ENCODE measurements around the gene FSTL1. TPM values are rescaled to one million over a fixed set of nuclear protein-coding genes. Genes with fewer than 3 reads are reported as not detected.

FSTL1 gene
- total and polyA plus RNA-seq, 2 donors (not counting 1 experiment from before 2014, with no cell fraction given) = 0.15 TPM; not detected in 1

DNA sequence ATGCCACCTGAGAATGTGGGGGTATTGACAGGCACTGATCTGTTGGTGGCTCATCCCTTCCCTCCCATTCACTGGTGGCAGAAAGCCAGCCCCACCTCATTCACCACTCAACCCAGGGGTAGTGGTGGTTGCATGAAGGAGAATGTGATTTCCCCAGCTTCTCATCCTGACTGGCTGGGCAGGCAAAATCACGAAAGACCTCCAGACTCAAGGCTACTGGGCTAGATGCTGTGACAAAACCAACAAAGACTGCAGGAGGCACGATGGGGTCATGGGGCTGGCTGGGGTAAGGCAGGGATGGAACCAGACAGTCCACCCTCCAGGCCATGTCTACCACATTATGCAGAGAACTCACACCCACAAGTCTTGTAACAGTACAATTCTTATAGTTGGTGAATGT is 33.9 kb downstream of the FSTL1 start:
- peak overlapping the region; percentile 2 for H3K27ac Mint-ChIP-seq
- peaks cover 21% of the 10 kb centered on the region for H3K4me1 Mint-ChIP-seq
- Histone ChIP-seq H2AFZ (ENCODE audit: insufficient read depth, low read depth, low read length, poor library complexity, severe bottlenecking) (peak overlapping the region; percentile 86), H3K36me3 (replicated peaks in 1 of 2; ENCODE audit: control extremely low read depth in 1 of 2, control insufficient read depth in 1 of 2, extremely low read depth in 1 of 2, insufficient read depth in 2 of 2, low read length in 1 of 2) (no peaks in the 10 kb centered on the region), H3K4me2 (replicated peaks; ENCODE audit: low read depth, low read length, poor library complexity, severe bottlenecking) (peak overlapping the region; percentile 77), H3K27me3 (replicated peaks in 1 of 4; ENCODE audit: control extremely low read depth in 1 of 4, control insufficient read depth in 3 of 4, insufficient read depth in 4 of 4, low read length in 3 of 4) (no peaks in the 10 kb centered on the region), H3K9me3 (ENCODE audit: control extremely low read depth in 1 of 3, control insufficient read depth in 2 of 3, insufficient read depth in 1 of 3, low read length in 2 of 3) (no peaks in the 10 kb centered on the region), H3K79me2 (ENCODE audit: control insufficient read depth, insufficient read depth, low read length) (no peaks in the 10 kb centered on the region), H3K27ac (ENCODE audit: low read length in 2 of 2) (no peak overlapping the region), H3K4me1 (ENCODE audit: control insufficient read depth in 2 of 2, insufficient read depth in 2 of 2, low read length in 2 of 2) (peaks cover 7 to 14% of the 10 kb centered on the region in 2 donors), H4K20me1 (ENCODE audit: control insufficient read depth, insufficient read depth, low read length, poor library complexity, severe bottlenecking) (no peaks in the 10 kb centered on the region), H3K4me3 (ENCODE audit: control extremely low read depth in 1 of 5, extremely low read depth in 1 of 5, insufficient read depth in 1 of 5, low read depth in 2 of 5, low read length in 4 of 5) (peak overlapping the region in 3 of 5 experiments; percentile 53 to 76 (median 64)), H3K9ac (ENCODE audit: low read length) (peak overlapping the region; percentile 68)
- peak overlapping the region; percentile 82 for H3K4me3 Mint-ChIP-seq
- WGBS (ENCODE audit: insufficient coverage) = no CpG with 5 or more reads among the region's 2 CpGs
- ATAC-seq (ENCODE audit: low read depth) = no peak
- ChIA-PET CTCF (interaction anchor here (0.8 to 5.1 kb wide), 32 partner anchors 9 to 1534 kb away, joined by 3 to 116 read pairs (median 5); partner anchors contain the start of genes B4GALT4, GSK3B, LRRC58 and NDUFB4), POLR2A (no interaction called here)
- H3K27me3 Mint-ChIP-seq = no peaks in the 10 kb centered on the region
- no peaks in the 10 kb centered on the region for H3K9me3 Mint-ChIP-seq (ENCODE audit: insufficient read depth)
- intact Hi-C loops (cut with micrococcal nuclease) = loop anchor here (1.0 to 10.0 kb wide), 7 partner anchors 68 to 1535 kb away; partner anchors contain the start of genes GSK3B, LRRC58 and NDUFB4
- no peak for DNase-seq
- no peak for TF ChIP-seq CTCF (IDR thresholded peaks at IDR 0.05)
- TF ChIP-seq EZH2 (IDR thresholded peaks at IDR 0.05; ENCODE audit: borderline replicate concordance, insufficient read depth, low read depth, low read length, poor library complexity, severe bottlenecking) = no peak

DNA sequence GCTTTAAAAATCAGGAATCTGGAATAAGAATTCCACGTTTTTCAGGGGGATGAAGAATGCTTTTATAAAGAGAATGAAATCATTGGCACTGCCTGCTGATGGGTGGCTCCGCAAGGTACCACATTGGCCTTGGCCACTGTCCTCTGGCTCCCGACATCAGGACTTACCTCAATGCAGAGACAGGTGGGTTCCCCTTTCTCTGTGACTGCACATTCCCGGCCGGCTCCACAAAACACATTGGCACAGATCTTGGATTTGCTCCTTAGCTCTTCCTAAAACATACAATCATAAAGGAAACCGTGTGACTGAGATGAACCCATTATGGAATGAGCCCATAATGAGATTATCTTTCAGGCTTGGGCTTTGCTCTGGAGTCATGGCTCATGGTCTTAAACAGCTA is 35.0 kb downstream of the FSTL1 start:
- no peaks in the 10 kb centered on the region for H3K79me2 ChIP-seq (ENCODE audit: control insufficient read depth, insufficient read depth, low read length)
- WGBS (ENCODE audit: insufficient coverage) = 92% methylated on average over 5 of the region's 6 CpGs
- CTCF ChIA-PET = interaction anchor here (0.9 to 5.1 kb wide), 7 partner anchors 10 to 524 kb away, joined by 3 to 116 read pairs (median 7); partner anchors contain the start of gene GSK3B
- H3K27me3 ChIP-seq (replicated peaks in 1 of 4; ENCODE audit: control extremely low read depth in 1 of 4, control insufficient read depth in 3 of 4, insufficient read depth in 4 of 4, low read length in 3 of 4) = no peaks in the 10 kb centered on the region
- no peak overlapping the region for H3K27ac ChIP-seq (ENCODE audit: low read length in 2 of 2)
- no peak overlapping the region for H3K9ac ChIP-seq (ENCODE audit: low read length)
- H3K4me1 Mint-ChIP-seq = peaks cover 21% of the 10 kb centered on the region
- no peaks in the 10 kb centered on the region for H4K20me1 ChIP-seq (ENCODE audit: control insufficient read depth, insufficient read depth, low read length, poor library complexity, severe bottlenecking)
- H3K9me3 Mint-ChIP-seq (ENCODE audit: insufficient read depth) = no peaks in the 10 kb centered on the region
- no peak overlapping the region for H3K27ac Mint-ChIP-seq
- H3K36me3 ChIP-seq (replicated peaks in 1 of 2; ENCODE audit: control extremely low read depth in 1 of 2, control insufficient read depth in 1 of 2, extremely low read depth in 1 of 2, insufficient read depth in 2 of 2, low read length in 1 of 2) = no peaks in the 10 kb centered on the region
- no peaks in the 10 kb centered on the region for H3K27me3 Mint-ChIP-seq
- no peak for TF ChIP-seq CTCF (IDR thresholded peaks at IDR 0.05)
- no peak for TF ChIP-seq EZH2 (IDR thresholded peaks at IDR 0.05; ENCODE audit: borderline replicate concordance, insufficient read depth, low read depth, low read length, poor library complexity, severe bottlenecking)
- no peak overlapping the region for H2AFZ ChIP-seq (ENCODE audit: insufficient read depth, low read depth, low read length, poor library complexity, severe bottlenecking)
- peaks cover 7 to 14% of the 10 kb centered on the region in 2 donors for H3K4me1 ChIP-seq (ENCODE audit: control insufficient read depth in 2 of 2, insufficient read depth in 2 of 2, low read length in 2 of 2)
- no peak overlapping the region for H3K4me3 Mint-ChIP-seq
- no peak overlapping the region for H3K4me3 ChIP-seq (ENCODE audit: control extremely low read depth in 1 of 5, extremely low read depth in 1 of 5, insufficient read depth in 1 of 5, low read depth in 2 of 5, low read length in 4 of 5)
- intact Hi-C loops (cut with micrococcal nuclease) = loop anchor here (5.0 to 10.0 kb wide), 2 partner anchors 591 to 1533 kb away; no protein-coding TSS in a partner anchor
- POLR2A ChIA-PET = no interaction called here
- DNase-seq = peak; percentile 9
- H3K4me2 ChIP-seq (replicated peaks; ENCODE audit: low read depth, low read length, poor library complexity, severe bottlenecking) = no peak overlapping the region
- no peaks in the 10 kb centered on the region for H3K9me3 ChIP-seq (ENCODE audit: control extremely low read depth in 1 of 3, control insufficient read depth in 2 of 3, insufficient read depth in 1 of 3, low read length in 2 of 3)
- no peak for ATAC-seq (ENCODE audit: low read depth)

Measured in B cell (primary cell).